Heart left ventricle (tissue), 13 donors: Measurements from ENCODE around the gene ZBTB47.

ENCODE experiments used
- CTCF ChIP-seq, 12 donors: fragments of 200-600 bp; sonication (generic) in 4 of 12; IDR thresholded peaks; one replicate each; pipeline versions ENCODE4 v1.5.0 to v1.8.0; 2018 to 2022; ENCODE audit warnings: antibody characterized with exemption in 12 of 12, mild to moderate bottlenecking in 5 of 12
- POLR2A ChIP-seq, 2 donors: fragments of 450-650 bp; IDR thresholded peaks; one replicate each; pipeline ENCODE4 v1.6.1; 2017; ENCODE audit warnings: antibody characterized with exemption in 2 of 2, mild to moderate bottlenecking in 2 of 2, moderate library complexity in 2 of 2
- donor health status: ischemic (EF 13 %, LVEDD 7.1; RV severe dilation, severe dysfunction).
- donor health status: DM: no; HTN: yes; CAD: no.
- donor health status: DM: no; HTN: no; CAD: no.
- donor health status: ischemic (EF 25% LVEDD 6.9; RV normal size, moderate dysfunction).
- donor health status: ischemic (EF 25% LVEDD 5.7; RV mildly dilated, moderate dysfunction).
- donor health status: ischemic (EF 35%, LVEDD 5.7; RV mildly dilated, moderate dysfunction).
- donor health status: nonischemic (EF 11% LVEDD 7.7; RV severe dilation, severe dysfunction).
- donor health status: DM: yes; HTN: yes; CAD: no.
- donor health status: PGD.
- donor health status: ischemic (EF 29% LVEDD 5.4; RV normal size, mild dysfunction).
- donor health status: nonischemic (EF 23%, LVEDD 6.1; RV moderate dilation, normal function).

- TF ChIP-seq CTCF (IDR thresholded peaks at IDR 0.05) (no peak), POLR2A (IDR thresholded peaks at IDR 0.05) (no peak)
Observed at GRCh38 chr3:42638339-42638842, 15.1 kb upstream of the ZBTB47 start.
